ENCODE data around the gene GTPBP1.

Gene GTPBP1

DNA sequence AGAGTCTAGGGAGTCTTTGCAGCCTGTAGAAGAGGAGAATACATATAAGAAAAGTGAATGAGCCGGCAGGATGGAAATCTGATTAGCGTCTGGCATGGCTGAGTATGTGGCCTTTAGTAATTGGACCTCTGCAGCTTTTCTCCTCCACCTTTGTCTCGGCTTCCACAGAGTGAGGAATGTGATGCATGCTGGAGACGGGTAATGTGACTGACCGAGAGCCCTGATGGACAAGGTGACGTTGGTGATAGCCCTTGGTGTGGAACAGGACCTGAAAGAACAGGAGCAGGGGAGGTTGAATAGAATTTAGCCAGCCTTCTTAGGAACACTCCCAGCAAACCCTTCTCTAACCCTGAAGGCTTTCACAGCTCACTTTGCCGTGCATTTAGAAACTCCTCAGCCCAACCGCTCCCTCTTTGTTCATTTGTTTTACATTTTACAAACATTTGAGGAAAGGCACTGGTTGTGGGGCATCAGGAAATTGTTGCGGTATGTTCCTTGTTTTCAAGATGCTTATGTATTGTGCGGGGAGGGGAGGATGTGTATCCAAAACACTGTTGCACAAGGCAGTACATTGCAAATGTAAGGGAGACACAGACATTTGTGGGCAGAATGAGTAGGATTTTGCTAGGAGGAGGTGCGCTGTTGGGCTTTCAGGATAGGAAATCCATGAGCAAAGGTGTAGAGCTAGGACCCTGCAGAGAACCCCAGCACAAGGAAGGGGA is 6.9 kb downstream of the GTPBP1 start:
- H3K36me3 ChIP-seq (ENCODE audit: insufficient read depth, insufficient read length, low read length): peaks cover 52% of the 10 kb centered on the region

DNA sequence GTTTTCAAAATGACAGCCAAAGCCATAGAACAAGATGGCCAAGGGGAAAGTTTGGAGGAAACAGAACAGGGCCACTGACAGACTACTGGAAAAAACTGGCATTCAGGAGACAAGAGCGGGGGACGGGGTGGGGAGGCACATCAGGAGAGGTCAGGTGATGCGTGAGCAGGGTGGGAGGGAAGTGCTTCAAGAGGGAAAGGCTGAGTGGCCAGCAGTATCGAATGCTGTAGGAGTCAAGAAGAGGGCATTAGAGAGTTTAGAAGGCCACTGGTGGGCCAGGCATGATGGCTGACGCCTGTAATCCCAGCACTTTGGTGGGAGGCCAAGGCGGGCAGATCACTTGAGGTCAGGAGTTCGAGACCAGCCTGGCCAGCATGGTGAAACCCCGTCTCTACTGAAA is 8.2 kb downstream of the GTPBP1 start:
- peaks cover 4% of the 10 kb centered on the region for H3K4me1 ChIP-seq (ENCODE audit: insufficient read depth, insufficient read length)
- no peaks in the 10 kb centered on the region for H3K27me3 ChIP-seq (ENCODE audit: insufficient read depth, insufficient read length)
- peaks cover 52% of the 10 kb centered on the region for H3K36me3 ChIP-seq (ENCODE audit: insufficient read depth, insufficient read length, low read length)
- H3K4me3 ChIP-seq (ENCODE audit: insufficient read length, low read depth): no peak overlapping the region
- TF ChIP-seq ZNF274 (IDR thresholded peaks at IDR 0.05; ENCODE audit: low read depth, low read length): no peak
- TF ChIP-seq SUZ12 (IDR thresholded peaks at IDR 0.05; ENCODE audit: extremely low read depth, insufficient read depth, insufficient read length): no peak
- no peak for TF ChIP-seq YY1 (IDR thresholded peaks at IDR 0.05; ENCODE audit: insufficient read depth, insufficient read length)
- no peaks in the 10 kb centered on the region for H3K9me3 ChIP-seq (ENCODE audit: insufficient read depth, low read length)
- no peak for DNase-seq (ENCODE audit: low read depth, low spot score)
- no peak overlapping the region for H3K9ac ChIP-seq (ENCODE audit: insufficient read length, low read depth)

More for the DNA sequence above, 6.9 kb downstream of the GTPBP1 start:
- no peaks in the 10 kb centered on the region for H3K27me3 ChIP-seq (ENCODE audit: insufficient read depth, insufficient read length)
- H3K4me3 ChIP-seq (ENCODE audit: insufficient read length, low read depth): no peak overlapping the region
- H3K4me1 ChIP-seq (ENCODE audit: insufficient read depth, insufficient read length): peaks cover 7% of the 10 kb centered on the region
- H3K9ac ChIP-seq (ENCODE audit: insufficient read length, low read depth): no peak overlapping the region
- DNase-seq (ENCODE audit: low read depth, low spot score): no peak
- H3K9me3 ChIP-seq (ENCODE audit: insufficient read depth, low read length): no peaks in the 10 kb centered on the region
- TF ChIP-seq ZNF274 (IDR thresholded peaks at IDR 0.05; ENCODE audit: low read depth, low read length): no peak
- TF ChIP-seq SUZ12 (IDR thresholded peaks at IDR 0.05; ENCODE audit: extremely low read depth, insufficient read depth, insufficient read length): no peak
- no peak for TF ChIP-seq YY1 (IDR thresholded peaks at IDR 0.05; ENCODE audit: insufficient read depth, insufficient read length)

GRCh38 chr22:38715176-38715764 is 9.5 kb downstream of the GTPBP1 start:
- H3K36me3 ChIP-seq (ENCODE audit: insufficient read depth, insufficient read length, low read length): peaks cover 45% of the 10 kb centered on the region
- peaks cover 4% of the 10 kb centered on the region for H3K4me1 ChIP-seq (ENCODE audit: insufficient read depth, insufficient read length)
- no peak for DNase-seq (ENCODE audit: low read depth, low spot score)

DNA sequence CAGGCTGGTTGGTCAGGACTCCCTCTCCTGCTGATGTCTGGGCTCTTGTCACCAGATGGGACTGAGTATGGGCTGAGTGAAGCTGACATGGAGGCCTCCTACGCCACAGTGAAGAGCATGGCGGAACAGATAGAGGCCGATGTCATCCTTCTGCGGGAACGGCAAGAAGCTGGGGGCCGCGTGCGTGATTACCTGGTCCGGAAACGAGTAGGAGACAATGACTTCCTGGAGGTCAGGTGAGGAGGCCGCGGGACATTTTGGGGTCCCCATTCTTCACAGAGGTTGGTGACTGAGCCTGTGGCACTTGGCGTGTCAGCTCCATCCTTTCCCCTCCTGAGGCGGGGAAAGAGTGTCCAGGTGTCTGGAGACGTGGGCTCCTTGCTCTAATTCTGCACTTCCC is 10.1 kb downstream of the GTPBP1 start:
- Histone ChIP-seq H3K9me3 (ENCODE audit: insufficient read depth, low read length) (no peaks in the 10 kb centered on the region), H3K4me1 (ENCODE audit: insufficient read depth, insufficient read length) (peaks cover 4% of the 10 kb centered on the region), H3K27me3 (ENCODE audit: insufficient read depth, insufficient read length) (no peaks in the 10 kb centered on the region), H3K4me3 (ENCODE audit: insufficient read length, low read depth) (no peak overlapping the region), H3K9ac (ENCODE audit: insufficient read length, low read depth) (no peak overlapping the region), H3K36me3 (ENCODE audit: insufficient read depth, insufficient read length, low read length) (peaks cover 44% of the 10 kb centered on the region)
- TF ChIP-seq YY1 (IDR thresholded peaks at IDR 0.05; ENCODE audit: insufficient read depth, insufficient read length) (no peak), SUZ12 (IDR thresholded peaks at IDR 0.05; ENCODE audit: extremely low read depth, insufficient read depth, insufficient read length) (no peak), ZNF274 (IDR thresholded peaks at IDR 0.05; ENCODE audit: low read depth, low read length) (no peak)
- DNase-seq (ENCODE audit: low read depth, low spot score): no peak

More at GRCh38 chr22:38715176-38715764, 9.5 kb downstream of the GTPBP1 start:
- TF ChIP-seq ZNF274 (IDR thresholded peaks at IDR 0.05; ENCODE audit: low read depth, low read length) (no peak), SUZ12 (IDR thresholded peaks at IDR 0.05; ENCODE audit: extremely low read depth, insufficient read depth, insufficient read length) (no peak), YY1 (IDR thresholded peaks at IDR 0.05; ENCODE audit: insufficient read depth, insufficient read length) (no peak)
- Histone ChIP-seq H3K27me3 (ENCODE audit: insufficient read depth, insufficient read length) (no peaks in the 10 kb centered on the region), H3K4me3 (ENCODE audit: insufficient read length, low read depth) (no peak overlapping the region), H3K9ac (ENCODE audit: insufficient read length, low read depth) (no peak overlapping the region), H3K9me3 (ENCODE audit: insufficient read depth, low read length) (no peaks in the 10 kb centered on the region)

- peaks cover 47% of the 10 kb centered on the region for H3K36me3 ChIP-seq (ENCODE audit: insufficient read depth, insufficient read length, low read length)
Measured at GRCh38 chr22:38716271-38716670, 10.5 kb downstream of the GTPBP1 start.

GRCh38 chr22:38716826-38717225 is 11.1 kb downstream of the GTPBP1 start:
- no peak overlapping the region for H3K4me3 ChIP-seq (ENCODE audit: insufficient read length, low read depth)
- H3K4me1 ChIP-seq (ENCODE audit: insufficient read depth, insufficient read length): peaks cover 4% of the 10 kb centered on the region
- H3K9me3 ChIP-seq (ENCODE audit: insufficient read depth, low read length): no peaks in the 10 kb centered on the region
- TF ChIP-seq YY1 (IDR thresholded peaks at IDR 0.05; ENCODE audit: insufficient read depth, insufficient read length) (no peak), SUZ12 (IDR thresholded peaks at IDR 0.05; ENCODE audit: extremely low read depth, insufficient read depth, insufficient read length) (no peak), ZNF274 (IDR thresholded peaks at IDR 0.05; ENCODE audit: low read depth, low read length) (no peak)
- peaks cover 52% of the 10 kb centered on the region for H3K36me3 ChIP-seq (ENCODE audit: insufficient read depth, insufficient read length, low read length)
- no peaks in the 10 kb centered on the region for H3K27me3 ChIP-seq (ENCODE audit: insufficient read depth, insufficient read length)
- DNase-seq (ENCODE audit: low read depth, low spot score): no peak
- no peak overlapping the region for H3K9ac ChIP-seq (ENCODE audit: insufficient read length, low read depth)

More at GRCh38 chr22:38716271-38716670, 10.5 kb downstream of the GTPBP1 start:
- Histone ChIP-seq H3K9ac (ENCODE audit: insufficient read length, low read depth) (no peak overlapping the region), H3K9me3 (ENCODE audit: insufficient read depth, low read length) (no peaks in the 10 kb centered on the region), H3K4me1 (ENCODE audit: insufficient read depth, insufficient read length) (peaks cover 4% of the 10 kb centered on the region), H3K4me3 (ENCODE audit: insufficient read length, low read depth) (no peak overlapping the region), H3K27me3 (ENCODE audit: insufficient read depth, insufficient read length) (no peaks in the 10 kb centered on the region)
- no peak for DNase-seq (ENCODE audit: low read depth, low spot score)
- TF ChIP-seq ZNF274 (IDR thresholded peaks at IDR 0.05; ENCODE audit: low read depth, low read length) (no peak), YY1 (IDR thresholded peaks at IDR 0.05; ENCODE audit: insufficient read depth, insufficient read length) (no peak), SUZ12 (IDR thresholded peaks at IDR 0.05; ENCODE audit: extremely low read depth, insufficient read depth, insufficient read length) (no peak)

DNA sequence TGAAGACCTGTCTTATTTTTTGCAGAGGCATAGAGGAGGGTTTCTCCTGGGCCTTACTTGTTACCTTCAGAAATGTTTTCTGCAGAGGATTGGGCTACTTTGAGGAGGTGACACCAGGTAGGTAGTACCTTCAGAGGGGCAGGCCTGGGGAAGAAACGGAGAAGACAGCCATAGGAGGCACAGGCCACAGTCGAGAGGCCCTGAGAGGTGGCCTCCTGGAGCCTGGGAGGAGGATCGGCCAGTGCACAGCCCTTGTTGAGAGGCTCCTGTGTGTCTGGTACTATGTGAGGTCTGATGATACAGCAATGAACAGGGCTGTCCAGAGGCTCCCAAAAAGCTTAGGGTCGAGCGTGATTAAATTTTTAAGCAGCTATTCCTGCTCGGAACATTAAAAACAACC is 11.5 kb downstream of the GTPBP1 start:
- no peak overlapping the region for H3K9ac ChIP-seq (ENCODE audit: insufficient read length, low read depth)
- H3K36me3 ChIP-seq (ENCODE audit: insufficient read depth, insufficient read length, low read length): peaks cover 55% of the 10 kb centered on the region
- TF ChIP-seq ZNF274 (IDR thresholded peaks at IDR 0.05; ENCODE audit: low read depth, low read length): no peak
- no peak for TF ChIP-seq SUZ12 (IDR thresholded peaks at IDR 0.05; ENCODE audit: extremely low read depth, insufficient read depth, insufficient read length)
- TF ChIP-seq YY1 (IDR thresholded peaks at IDR 0.05; ENCODE audit: insufficient read depth, insufficient read length): no peak
- H3K9me3 ChIP-seq (ENCODE audit: insufficient read depth, low read length): no peaks in the 10 kb centered on the region
- peaks cover 4% of the 10 kb centered on the region for H3K4me1 ChIP-seq (ENCODE audit: insufficient read depth, insufficient read length)
- no peak overlapping the region for H3K4me3 ChIP-seq (ENCODE audit: insufficient read length, low read depth)
- no peaks in the 10 kb centered on the region for H3K27me3 ChIP-seq (ENCODE audit: insufficient read depth, insufficient read length)
- DNase-seq (ENCODE audit: low read depth, low spot score): no peak
